GM23248 (cell line): ENCODE data around the gene B4GALT6.

ENCODE experiments used
- EZH2 ChIP-seq: fragments of 200-600 bp; sonication (generic); IDR thresholded peaks from 2 replicates; pipeline ENCODE4 v1.6.1; 2018; ENCODE audit warnings: antibody characterized with exemption, mild to moderate bottlenecking; ENCODE audit not compliant: insufficient read depth, poor library complexity, severe bottlenecking
- EZH2phosphoT487 ChIP-seq: fragments of 200-600 bp; sonication (generic); IDR thresholded peaks from 2 replicates; pipeline ENCODE4 v1.6.1; 2018; ENCODE audit warnings: antibody characterized with exemption, moderate library complexity, mild to moderate bottlenecking, low read depth; ENCODE audit not compliant: insufficient read depth

GRCh38 chr18:31661965-31662364, 22.4 kb downstream of the B4GALT6 start:
- TF ChIP-seq EZH2 (no peak), EZH2phosphoT487 (no peak)
